Measurements from ENCODE around the gene CACNA2D4. TPM values are rescaled to one million over a fixed set of nuclear protein-coding genes. Genes with fewer than 3 reads are reported as not detected.
A peak's percentile ranks its signal among the peaks of the same experiment; 100 is the strongest.

Gene CACNA2D4
- total and polyA plus RNA-seq, 2 experiments from 2014 or later: 0.23 TPM; not detected in 1

DNA sequence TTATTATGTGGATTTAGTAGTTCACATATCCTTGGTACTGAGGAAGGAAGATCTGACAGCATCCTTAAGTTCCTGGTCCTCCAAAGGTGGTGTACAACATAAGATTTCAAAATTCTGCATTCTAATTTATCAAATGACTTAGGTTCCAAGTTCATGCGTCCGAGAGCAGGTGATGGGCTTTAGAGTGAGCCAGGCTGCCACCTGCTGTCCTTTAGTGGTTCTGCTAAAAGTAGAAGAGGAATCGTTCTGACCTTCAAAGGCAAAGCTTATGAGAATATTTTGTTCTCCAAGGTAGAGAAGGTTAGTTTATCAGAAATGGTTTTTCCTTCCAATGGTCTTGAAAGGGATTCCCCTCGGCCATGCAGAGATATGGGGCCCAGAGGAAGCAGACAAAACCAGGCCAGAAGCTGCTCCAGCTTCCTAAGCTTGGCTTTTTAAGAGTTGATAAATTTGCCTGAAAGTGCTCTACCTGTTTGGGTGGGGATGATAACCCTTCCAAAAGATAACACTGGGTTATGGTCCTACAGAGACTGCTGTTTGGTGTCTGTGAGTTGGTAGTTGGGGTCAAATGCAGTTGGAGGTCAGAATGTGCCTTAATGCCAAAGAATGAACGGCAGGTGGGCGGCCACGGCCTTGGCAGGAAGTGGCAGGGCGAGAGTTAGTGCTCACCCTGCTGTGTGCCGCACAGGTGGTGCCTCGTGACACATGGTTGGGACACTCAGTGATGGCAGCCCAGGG lies 127.2 kb downstream of the CACNA2D4 start:
- in situ Hi-C loops (cut with MboI): loop anchor here (10.0 to 25.0 kb wide), 2 partner anchors 234 to 654 kb away; no protein-coding TSS in a partner anchor
- no peak overlapping the region for H3K4me2 ChIP-seq (ENCODE audit: unreplicated experiment)

DNA sequence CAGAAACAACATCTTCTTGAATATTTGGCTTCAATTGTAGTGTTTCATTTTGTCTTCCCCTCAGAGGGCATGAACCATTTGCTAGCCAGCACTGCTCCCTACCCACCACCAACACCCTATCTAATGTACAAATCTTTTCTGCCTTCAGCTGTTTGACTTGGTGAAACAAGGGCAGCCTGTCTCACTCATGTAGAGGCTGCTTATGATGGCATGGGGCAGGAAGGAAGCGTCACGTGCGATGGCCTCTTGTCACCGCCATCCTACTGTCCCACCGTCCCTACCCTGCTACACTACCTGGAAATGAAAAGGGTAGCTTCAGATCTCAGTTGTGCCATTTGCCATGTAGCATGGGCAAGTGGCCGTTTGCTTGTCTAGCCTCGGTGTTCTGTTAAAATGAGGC lies 128.0 kb downstream of the CACNA2D4 start:
- Histone ChIP-seq H3K4me3 (no peak overlapping the region), H3K27me3 (replicated peaks; ENCODE audit: insufficient read depth) (no peaks in the 10 kb centered on the region), H3K9ac (no peak overlapping the region), H3K79me2 (ENCODE audit: insufficient read depth) (no peaks in the 10 kb centered on the region), H3K9me3 (ENCODE audit: low read depth) (no peaks in the 10 kb centered on the region), H3K36me3 (ENCODE audit: low read depth) (no peaks in the 10 kb centered on the region), H3K9me2 (ENCODE audit: insufficient read depth) (no peaks in the 10 kb centered on the region), H3K27ac (no peak overlapping the region), H4K20me1 (ENCODE audit: insufficient read depth) (no peaks in the 10 kb centered on the region), H2AFZ (no peak overlapping the region), H3F3A (ENCODE audit: insufficient read depth) (0 out of 2 replicates have a peak, but pooled peaks cover 4% of the 10 kb centered on the region), H3K4me1 (ENCODE audit: insufficient read depth) (no peaks in the 10 kb centered on the region), H3K4me2 (ENCODE audit: unreplicated experiment) (no peak overlapping the region)
- no peak for DNase-seq
- WGBS, 2 experiments (ENCODE audit: low coverage in 1 of 2, low lambda C conversion rate in 2 of 2, missing lambda C conversion rate in 2 of 2): 89% methylated on average over 7 of the region's 7 CpGs
- TF ChIP-seq EZH2phosphoT487 (IDR thresholded peaks at IDR 0.05; ENCODE audit: insufficient read depth, low read depth): no peak
- no peak for TF ChIP-seq EZH2 (IDR thresholded peaks at IDR 0.05; ENCODE audit: insufficient read depth, poor library complexity, severe bottlenecking)
- in situ Hi-C loops (cut with MboI): loop anchor here (10.0 to 25.0 kb wide), 2 partner anchors 234 to 653 kb away; no protein-coding TSS in a partner anchor

More for the DNA sequence above, 127.2 kb downstream of the CACNA2D4 start:
- no peak overlapping the region for H3K4me3 ChIP-seq
- H3K36me3 ChIP-seq (ENCODE audit: low read depth): no peaks in the 10 kb centered on the region
- no peaks in the 10 kb centered on the region for H3K27me3 ChIP-seq (replicated peaks; ENCODE audit: insufficient read depth)
- H3K9me2 ChIP-seq (ENCODE audit: insufficient read depth): no peaks in the 10 kb centered on the region
- H3K9ac ChIP-seq: no peak overlapping the region
- H3K4me1 ChIP-seq (ENCODE audit: insufficient read depth): no peaks in the 10 kb centered on the region
- 0 out of 2 replicates have a peak, but pooled peaks cover 4% of the 10 kb centered on the region for H3F3A ChIP-seq (ENCODE audit: insufficient read depth)
- no peaks in the 10 kb centered on the region for H4K20me1 ChIP-seq (ENCODE audit: insufficient read depth)
- H3K79me2 ChIP-seq (ENCODE audit: insufficient read depth): no peaks in the 10 kb centered on the region
- no peak overlapping the region for H3K27ac ChIP-seq
- no peaks in the 10 kb centered on the region for H3K9me3 ChIP-seq (ENCODE audit: low read depth)
- no peak overlapping the region for H2AFZ ChIP-seq
- TF ChIP-seq EZH2phosphoT487 (IDR thresholded peaks at IDR 0.05; ENCODE audit: insufficient read depth, low read depth): no peak
- DNase-seq: peak; percentile 82
- WGBS, 2 experiments (ENCODE audit: low coverage in 1 of 2, low lambda C conversion rate in 2 of 2, missing lambda C conversion rate in 2 of 2): 47 to 51% methylated on average over 10 of the region's 10 CpGs

DNA sequence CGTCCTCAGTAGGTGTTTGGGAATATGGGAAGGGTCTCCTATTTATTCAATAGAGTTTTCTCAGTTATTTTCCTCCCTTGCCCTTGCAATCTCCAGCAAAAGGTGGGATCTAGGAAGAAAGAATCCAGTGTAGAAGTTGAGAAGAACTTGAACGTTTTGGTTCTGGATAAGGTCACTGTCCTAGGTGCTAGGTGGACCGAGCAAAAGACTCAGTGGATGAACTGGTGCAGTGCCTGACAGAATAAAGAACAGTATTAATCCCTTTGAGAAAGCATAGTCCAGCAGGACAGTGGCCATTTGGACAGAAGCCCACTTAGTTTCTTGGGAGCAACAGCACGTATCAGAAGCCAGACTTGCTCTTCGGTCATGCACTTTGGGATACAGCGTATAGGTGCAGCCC lies 130.7 kb downstream of the CACNA2D4 start:
- 68 to 69% methylated on average over 6 of the region's 6 CpGs for WGBS, 2 experiments (ENCODE audit: low coverage in 1 of 2, low lambda C conversion rate in 2 of 2, missing lambda C conversion rate in 2 of 2)
- H3F3A ChIP-seq (ENCODE audit: insufficient read depth): 0 out of 2 replicates have a peak, but pooled peaks cover 4% of the 10 kb centered on the region
- no peak overlapping the region for H3K27ac ChIP-seq
- in situ Hi-C loops (cut with MboI): loop anchor here (5.0 to 25.0 kb wide), 2 partner anchors 140 to 650 kb away; no protein-coding TSS in a partner anchor
- no peaks in the 10 kb centered on the region for H4K20me1 ChIP-seq (ENCODE audit: insufficient read depth)
- no peak overlapping the region for H3K4me2 ChIP-seq (ENCODE audit: unreplicated experiment)
- H2AFZ ChIP-seq: no peak overlapping the region
- TF ChIP-seq EZH2 (IDR thresholded peaks at IDR 0.05; ENCODE audit: insufficient read depth, poor library complexity, severe bottlenecking) (no peak), EZH2phosphoT487 (IDR thresholded peaks at IDR 0.05; ENCODE audit: insufficient read depth, low read depth) (no peak)
- no peaks in the 10 kb centered on the region for H3K9me2 ChIP-seq (ENCODE audit: insufficient read depth)
- no peak overlapping the region for H3K9ac ChIP-seq
- H3K4me3 ChIP-seq: no peak overlapping the region
- no peaks in the 10 kb centered on the region for H3K36me3 ChIP-seq (ENCODE audit: low read depth)
- H3K9me3 ChIP-seq (ENCODE audit: low read depth): no peaks in the 10 kb centered on the region
- no peaks in the 10 kb centered on the region for H3K4me1 ChIP-seq (ENCODE audit: insufficient read depth)
- H3K27me3 ChIP-seq (replicated peaks; ENCODE audit: insufficient read depth): no peaks in the 10 kb centered on the region
- DNase-seq: no peak
- H3K79me2 ChIP-seq (ENCODE audit: insufficient read depth): no peaks in the 10 kb centered on the region

DNA sequence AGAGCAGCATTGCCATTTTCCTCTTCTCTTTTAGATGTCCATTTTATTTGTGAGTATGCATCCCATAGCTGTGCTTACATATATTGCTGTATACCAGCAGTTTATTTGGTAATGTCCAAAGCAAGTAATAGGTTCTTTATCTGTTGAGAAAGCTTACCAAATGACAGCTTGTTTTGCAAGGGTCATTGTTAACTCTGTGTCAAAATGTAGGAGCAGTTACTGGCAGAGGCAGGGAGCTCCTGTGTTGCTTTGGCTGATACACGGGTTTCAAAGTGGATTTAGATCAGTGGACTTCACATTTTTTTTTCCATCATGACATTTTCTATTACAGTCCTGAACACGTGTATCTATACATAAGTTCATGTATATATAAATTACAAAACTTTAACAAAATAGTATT lies 136.2 kb downstream of the CACNA2D4 start:
- H3K27ac ChIP-seq: no peak overlapping the region
- no peak overlapping the region for H3K4me3 ChIP-seq
- H3K36me3 ChIP-seq (ENCODE audit: low read depth): no peaks in the 10 kb centered on the region
- H3K9me3 ChIP-seq (ENCODE audit: low read depth): no peaks in the 10 kb centered on the region
- H3K4me1 ChIP-seq (ENCODE audit: insufficient read depth): peaks cover 22% of the 10 kb centered on the region
- WGBS, 2 experiments (ENCODE audit: low coverage in 1 of 2, low lambda C conversion rate in 2 of 2, missing lambda C conversion rate in 2 of 2): 93 to 97% methylated on average over 2 of the region's 2 CpGs
- H3K4me2 ChIP-seq (ENCODE audit: unreplicated experiment): no peak overlapping the region
- in situ Hi-C loops (cut with MboI): loop anchor here (25.0 kb wide), 1 partner anchor 645 kb away; no protein-coding TSS in a partner anchor
- no peaks in the 10 kb centered on the region for H3K27me3 ChIP-seq (replicated peaks; ENCODE audit: insufficient read depth)
- H4K20me1 ChIP-seq (ENCODE audit: insufficient read depth): no peaks in the 10 kb centered on the region
- no peak overlapping the region for H2AFZ ChIP-seq
- no peak for TF ChIP-seq EZH2 (IDR thresholded peaks at IDR 0.05; ENCODE audit: insufficient read depth, poor library complexity, severe bottlenecking)
- no peak for TF ChIP-seq EZH2phosphoT487 (IDR thresholded peaks at IDR 0.05; ENCODE audit: insufficient read depth, low read depth)
- no peak overlapping the region for H3K9ac ChIP-seq
- no peaks in the 10 kb centered on the region for H3K79me2 ChIP-seq (ENCODE audit: insufficient read depth)
- DNase-seq: no peak
- no peaks in the 10 kb centered on the region for H3K9me2 ChIP-seq (ENCODE audit: insufficient read depth)
- H3F3A ChIP-seq (ENCODE audit: insufficient read depth): peaks cover 21% of the 10 kb centered on the region; the same call in 1 of the 2 replicates
